NCI-H526 treated with DMSO at 0.1 percent for 48 hours (cell line): ENCODE measurements around the gene SMIM27.
"Not testable (repeated sequence)": the region's sequence is repeated elsewhere in the genome, so short reads cannot be mapped to it uniquely, and the experiment has no call there.

Experiments
- DNase-seq: peaks from one replicate; lab custom pipeline; 2025; lab: John Stamatoyannopoulos, UW

The SMIM27 gene, protein sequence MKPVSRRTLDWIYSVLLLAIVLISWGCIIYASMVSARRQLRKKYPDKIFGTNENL

DNA sequence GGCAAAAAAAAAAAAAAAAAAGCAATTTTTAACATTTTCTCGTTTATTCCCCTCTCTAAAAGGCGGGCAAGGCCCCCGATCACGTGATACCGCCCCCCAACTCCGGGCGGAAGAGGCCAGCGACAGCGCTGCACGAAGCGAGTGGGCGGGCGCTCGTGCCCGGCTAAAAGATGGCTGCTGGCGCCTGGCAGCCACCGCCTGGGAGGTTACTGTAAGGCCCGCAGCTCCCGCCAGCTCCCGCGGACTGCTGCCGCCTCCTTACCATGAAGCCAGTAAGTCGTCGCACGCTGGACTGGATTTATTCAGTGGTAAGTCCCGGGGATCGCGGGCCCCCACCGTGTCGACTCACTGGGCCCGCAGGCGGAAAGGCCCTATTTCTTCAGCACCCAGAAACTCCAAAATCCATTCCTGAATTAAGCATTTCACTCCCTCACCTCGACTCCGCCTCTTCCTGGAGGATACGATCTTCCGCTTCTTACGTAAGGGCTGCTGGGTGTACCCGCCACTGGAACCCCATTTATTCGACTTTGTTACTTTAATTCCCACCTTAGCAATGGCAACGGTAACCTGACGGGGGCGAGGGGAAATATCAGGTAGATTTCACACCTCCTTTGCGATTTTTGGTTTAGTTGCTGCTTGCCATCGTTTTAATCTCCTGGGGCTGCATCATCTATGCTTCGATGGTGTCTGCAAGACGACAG is at the start of gene SMIM27, which contains the start of gene TOPORS:
SMIM27 (plus strand) TSS at position 156 of the 701 bp plus-strand sequence; CDS start at position 264, 108 bp downstream.
TOPORS (minus strand) TSS at position 415 of the 701 bp plus-strand sequence; CDS start at position 265, 150 bp downstream.
- DNase-seq, result peak; percentile 91

DNA sequence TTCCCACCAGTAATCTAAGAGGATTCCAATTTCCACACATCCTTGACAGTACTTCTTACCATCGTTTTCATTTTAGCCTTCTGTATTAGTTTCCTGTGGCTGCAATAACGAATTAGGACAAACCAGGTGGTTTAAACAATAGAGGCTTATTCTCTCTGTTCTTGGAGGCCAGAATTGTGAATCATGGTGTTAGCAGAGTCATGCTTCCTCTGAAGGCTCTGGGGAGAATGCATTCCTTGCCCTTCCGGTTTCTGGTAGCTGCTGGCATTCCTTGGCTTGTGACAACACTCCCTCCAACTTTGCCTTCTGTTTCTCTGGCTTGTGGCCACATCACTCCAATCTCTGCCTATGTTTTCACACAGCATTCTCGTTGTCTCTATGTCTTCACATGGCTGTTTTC is 49.7 kb upstream of the SMIM27 start:
- DNase-seq, result peak; percentile 65

DNA sequence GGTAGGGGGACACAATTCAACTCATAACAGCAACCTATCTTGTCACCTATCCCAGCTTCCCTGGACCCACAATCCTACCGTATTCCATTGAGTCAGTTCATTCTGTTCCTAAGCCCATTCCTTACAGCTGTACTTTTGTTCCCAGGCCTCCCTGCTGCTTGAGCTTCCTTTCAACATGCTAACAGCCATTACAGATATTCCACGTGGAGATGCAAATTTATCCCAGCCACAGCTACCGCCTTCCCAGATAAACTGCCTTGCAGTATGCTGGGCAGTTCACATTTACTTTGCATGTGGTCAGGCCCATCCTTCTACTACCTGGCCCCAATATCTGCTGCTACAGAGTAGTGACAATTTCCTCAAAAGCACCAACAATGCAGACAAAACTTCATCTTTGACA is 49.1 kb upstream of the SMIM27 start:
- peak; percentile 95 for DNase-seq

DNA sequence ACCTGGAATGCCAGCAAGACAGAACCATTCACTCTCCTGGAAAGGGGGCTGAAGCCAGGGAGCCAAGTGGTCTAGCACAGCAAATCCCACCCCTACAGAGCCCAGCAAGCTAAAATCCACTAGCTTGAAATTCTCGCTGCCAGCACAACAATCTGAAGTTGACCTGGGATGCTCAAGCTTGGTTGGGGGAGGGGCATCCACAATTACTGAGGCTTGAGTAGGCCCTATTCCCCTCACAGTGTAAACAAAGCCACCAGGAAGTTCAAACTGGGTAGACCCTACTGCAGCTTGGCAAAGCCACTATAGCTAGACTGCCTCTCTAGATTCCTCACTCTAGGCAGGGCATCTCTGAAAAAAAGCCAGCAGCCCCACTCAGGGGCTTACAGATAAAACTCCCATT is 43.4 kb upstream of the SMIM27 start:
- DNase-seq, result no peak

DNA sequence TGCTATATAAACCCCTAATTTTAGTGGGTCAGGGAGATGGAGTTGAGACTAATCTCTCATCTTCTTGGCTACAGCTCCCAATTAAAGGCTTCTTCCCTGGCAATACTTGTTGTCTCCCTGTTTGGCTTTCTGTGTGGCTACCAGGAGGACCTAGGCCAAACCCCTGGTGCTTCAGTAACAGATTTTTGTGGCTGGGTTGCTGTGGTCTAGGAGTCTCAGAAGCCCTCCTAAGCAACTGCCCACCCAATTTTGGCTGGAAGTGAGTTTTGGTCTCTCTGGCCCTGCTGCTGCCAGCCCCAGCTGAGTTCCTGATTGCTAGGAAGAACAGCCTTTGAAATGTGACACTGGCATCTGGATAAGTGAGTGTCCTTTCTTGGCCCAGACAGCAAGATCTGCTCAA is 35.9 kb upstream of the SMIM27 start:
- DNase-seq, result no peak

DNA sequence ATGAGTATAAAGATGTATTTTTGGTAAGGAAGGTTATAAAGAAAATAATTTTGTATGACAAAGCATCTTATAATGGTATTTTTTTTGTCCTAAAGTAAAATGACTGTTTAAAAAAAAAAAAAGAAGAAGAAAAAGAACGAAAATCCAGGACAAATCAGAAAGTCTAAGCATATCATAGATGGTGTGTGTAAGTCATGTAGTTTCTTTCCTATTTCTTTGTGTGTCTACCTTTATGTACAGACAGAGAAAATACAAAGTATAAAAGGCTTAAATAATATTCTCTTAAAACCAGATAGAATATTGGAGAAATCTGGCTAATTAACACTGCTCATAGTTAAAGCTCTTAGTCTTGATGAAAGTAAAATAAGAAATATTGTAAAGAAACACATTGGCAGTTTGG is 33.9 kb upstream of the SMIM27 start:
- no peak for DNase-seq

DNA sequence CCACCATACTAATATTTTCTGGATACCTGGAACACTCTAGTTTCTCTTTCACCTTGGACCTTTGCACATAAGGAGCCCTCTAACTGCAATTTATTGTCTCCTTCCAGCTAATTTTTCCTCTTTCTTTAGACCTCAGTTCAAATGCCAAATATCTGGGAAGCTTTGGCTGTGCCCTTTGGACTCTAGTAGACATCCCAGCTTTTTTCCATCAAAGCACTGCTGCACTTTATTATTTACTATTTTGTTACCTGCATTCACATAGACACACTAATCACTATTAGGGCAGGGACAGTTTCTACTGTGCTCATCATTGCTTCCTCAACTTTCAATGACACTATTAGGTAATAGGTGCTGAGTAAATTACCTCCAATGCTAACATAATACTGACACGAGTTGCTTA is 28.2 kb upstream of the SMIM27 start:
- DNase-seq, result no peak

DNA sequence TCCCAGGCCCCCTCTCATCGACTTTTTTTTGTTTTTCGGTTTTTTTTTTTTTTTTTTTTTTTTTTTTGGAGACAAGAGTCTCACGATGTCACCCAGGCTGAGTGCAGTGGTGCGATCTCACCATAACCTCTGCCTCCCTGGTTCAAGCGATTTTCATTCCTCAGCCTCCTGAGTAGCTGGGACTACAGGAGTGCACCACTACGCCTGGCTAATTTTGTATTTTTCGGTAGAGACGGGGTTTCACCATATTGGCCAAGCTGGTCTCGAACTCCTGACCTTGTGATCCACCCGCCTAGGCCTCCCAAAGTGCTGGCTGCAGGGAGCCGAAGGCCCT is 27.6 kb upstream of the SMIM27 start:
- not testable (repeated sequence) for DNase-seq

DNA sequence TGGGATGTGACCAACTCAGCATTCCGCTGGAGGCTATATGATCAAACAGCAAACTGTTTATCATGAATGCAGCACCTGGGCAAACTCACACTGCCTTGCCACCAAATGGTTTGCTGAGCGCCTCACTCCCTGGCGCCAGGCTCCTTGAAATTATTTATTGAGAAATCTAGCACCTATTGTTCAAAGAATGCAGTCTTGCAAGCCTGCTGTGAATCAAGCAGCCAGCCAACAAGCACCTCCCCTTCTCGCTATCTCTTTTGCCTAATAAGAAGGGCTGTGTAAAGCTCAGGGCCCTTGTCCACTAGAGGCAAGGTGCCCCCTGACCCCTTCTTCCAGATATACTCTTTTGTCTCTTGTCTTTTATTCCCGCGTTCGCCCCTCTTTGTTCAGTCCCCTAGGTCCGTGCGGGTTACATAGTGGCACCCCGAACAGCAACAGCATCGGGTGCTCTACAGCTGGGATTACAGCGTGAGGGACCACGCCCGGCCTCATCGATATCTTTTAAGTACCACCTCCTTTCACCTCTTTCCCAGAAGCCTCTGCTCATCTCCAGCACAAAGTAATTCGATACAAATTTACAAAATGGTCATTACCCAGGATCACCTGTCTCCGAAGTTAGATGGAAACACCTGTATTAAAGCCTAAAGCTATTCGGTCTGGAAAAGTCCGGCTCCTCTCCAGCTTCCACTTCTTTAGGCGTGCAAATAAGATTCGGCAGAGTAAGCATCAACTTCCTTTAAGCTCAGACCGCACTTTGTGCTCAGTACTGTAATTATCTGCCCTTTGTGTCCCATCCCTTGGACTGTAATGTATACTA is 27.0 kb upstream of the SMIM27 start:
- peak; percentile 82 for DNase-seq

DNA sequence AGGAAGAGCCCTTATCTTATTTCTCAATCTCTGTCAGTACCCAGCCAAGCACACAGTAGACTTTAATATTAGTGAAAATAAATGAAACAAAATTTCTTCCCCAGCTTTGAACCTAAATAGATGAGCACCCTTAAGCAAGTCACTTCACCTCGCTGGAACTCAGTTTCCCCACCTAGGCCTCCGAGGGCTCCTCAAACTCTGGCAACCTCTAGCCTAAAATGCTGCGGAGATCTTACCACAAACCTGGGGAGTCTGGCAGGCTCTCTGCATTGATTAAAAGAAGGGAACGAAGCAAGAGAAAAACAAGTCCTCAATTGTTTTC is 26.5 kb upstream of the SMIM27 start:
- no peak for DNase-seq

DNA sequence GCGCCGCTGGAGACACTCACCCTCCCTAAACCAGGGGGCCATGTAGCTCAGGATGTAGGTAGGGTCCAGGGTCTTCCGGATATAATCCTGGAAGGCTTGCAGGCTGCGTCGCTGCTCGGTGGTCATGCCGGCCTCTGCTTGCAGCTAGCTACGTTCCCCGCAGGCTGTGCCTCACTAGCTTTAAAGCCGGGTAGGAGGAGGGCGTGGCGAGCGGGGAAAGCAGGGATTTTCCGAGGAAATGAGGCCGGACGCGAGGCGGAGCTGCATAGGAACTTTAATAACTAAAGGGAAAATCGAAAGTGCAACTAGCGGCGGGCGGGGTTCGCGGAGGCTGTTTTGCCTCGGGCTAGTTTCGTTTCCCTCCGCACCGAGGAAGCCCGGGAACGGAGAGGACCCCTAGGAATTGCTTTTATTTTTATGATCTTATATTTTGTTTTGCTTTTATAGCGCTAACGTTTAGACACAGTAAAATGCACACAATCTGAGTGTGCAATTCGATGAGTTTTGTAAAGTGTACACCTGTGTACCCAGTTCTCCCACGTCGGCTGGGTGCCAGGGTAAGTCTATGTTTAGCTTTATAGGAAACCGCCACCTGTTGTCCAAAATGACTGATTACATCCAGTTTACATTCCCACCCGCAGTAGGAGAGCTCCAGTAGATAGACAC is 26.0 kb upstream of the SMIM27 start, which contains the start of gene RIGI:
RIGI (minus strand) TSS at position 156 of the 666 bp plus-strand sequence; CDS start at position 126, 30 bp downstream.
- DNase-seq, result peak; percentile 97

DNA sequence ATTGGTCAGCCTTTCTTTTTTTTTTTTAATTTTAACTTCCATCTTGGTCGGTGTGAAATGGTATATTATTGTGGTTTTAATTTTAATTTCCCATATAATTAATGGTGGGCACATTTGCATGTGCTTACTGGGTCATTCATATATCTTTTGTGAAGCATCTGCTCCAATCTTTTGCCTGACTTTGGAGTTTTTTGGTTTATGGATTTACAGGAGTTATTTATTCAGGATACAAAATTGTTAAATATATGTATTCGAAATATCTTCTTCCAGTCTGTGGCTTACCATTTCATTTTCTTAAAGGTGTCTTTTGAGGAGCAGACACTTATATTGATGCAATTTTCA is 25.4 kb upstream of the SMIM27 start:
- no peak for DNase-seq

DNA sequence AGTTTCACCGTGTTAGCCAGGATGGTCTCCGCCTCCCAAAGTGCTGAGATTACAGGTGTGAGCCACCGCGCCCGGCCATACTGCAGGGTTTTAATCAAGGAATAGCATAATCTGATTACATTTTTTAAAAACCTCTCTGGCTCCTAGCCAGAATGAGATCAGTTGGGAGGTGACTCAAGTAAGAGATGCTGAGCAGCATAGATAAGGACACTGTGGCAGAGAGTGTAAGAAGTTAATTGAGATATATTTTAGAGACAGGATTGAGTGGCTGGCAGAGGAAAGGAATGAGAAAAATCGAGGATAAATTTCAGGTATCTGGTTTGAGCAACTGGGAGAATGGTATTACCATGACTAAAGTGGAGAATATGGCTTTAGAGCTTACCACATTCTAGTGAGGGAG is 18.8 kb upstream of the SMIM27 start:
- DNase-seq, result no peak

DNA sequence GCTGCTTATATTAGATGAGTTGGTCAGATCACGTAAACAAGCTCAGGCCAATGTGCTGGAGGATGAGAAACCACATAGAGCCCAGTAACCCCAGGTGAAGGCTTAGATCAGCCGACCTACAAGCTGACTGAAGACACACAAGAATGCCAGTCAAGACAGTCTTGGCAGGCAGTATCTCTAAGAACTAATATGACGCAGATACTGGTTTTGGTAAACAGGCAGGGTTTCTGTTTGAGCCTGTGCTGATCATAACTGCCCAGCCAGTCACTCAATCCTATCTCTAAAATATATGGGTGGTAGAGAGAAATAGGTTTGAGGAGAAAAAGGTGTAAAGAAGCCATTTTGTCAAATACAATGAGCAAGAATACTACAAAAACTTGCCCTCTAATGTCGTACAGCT is 18.3 kb upstream of the SMIM27 start:
- DNase-seq, result no peak

DNA sequence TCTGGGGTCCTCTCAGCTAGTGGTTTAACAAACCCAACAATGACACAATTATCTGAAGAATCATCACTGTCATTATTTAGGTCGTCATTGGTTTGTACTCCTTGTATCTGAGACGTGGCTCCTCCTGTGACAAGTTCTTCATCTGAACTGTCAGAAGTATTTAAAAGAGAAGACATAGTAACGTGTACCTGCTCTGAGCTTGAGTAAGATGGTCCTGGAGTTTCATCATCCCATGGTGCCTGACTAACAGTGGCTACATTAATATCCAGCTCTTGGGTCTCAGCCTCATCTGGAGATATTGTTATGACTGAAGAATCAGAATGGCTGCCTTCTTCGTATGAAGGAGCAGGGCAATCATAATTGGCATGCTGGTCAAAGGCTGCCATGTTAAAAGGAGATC is 9.1 kb upstream of the SMIM27 start:
- DNase-seq, result no peak

DNA sequence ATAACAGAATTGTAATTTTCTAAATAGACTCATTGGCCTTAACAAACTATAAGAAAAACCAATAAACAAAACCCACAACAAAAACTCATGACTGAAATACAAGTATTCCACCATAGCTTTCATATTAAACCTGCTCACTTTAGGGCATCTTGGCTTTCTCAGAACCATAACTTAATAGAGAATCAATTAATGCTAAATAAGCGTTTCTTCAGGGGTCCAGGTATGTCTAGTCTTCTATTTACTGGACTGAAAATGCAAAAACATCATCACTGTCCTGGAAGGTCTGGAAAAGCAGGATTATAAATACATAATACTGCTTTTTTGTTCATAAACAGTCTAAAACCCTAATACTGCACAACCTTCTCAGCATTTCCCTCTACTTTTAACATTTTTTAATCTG is 6.2 kb upstream of the SMIM27 start:
- DNase-seq, result no peak

DNA sequence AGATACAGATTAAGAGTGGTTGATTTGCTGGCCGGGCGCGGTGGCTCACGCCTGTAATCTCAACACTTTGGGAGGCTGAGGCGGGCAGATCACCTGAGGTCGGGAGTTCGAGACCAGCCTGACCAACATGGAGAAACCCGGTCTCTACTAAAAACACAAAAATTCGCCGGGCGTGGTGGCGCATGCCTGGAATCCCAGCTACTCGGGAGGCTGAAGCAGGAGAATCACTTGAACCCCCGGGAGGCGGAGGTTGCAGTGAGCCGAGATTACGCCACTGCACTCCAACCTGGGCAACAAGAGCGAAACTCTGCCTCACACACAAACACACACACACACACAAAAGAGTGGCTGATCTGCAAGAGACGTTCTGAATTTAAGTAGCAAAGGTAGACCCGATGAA is 3.9 kb upstream of the SMIM27 start:
- not testable (repeated sequence) for DNase-seq

DNA sequence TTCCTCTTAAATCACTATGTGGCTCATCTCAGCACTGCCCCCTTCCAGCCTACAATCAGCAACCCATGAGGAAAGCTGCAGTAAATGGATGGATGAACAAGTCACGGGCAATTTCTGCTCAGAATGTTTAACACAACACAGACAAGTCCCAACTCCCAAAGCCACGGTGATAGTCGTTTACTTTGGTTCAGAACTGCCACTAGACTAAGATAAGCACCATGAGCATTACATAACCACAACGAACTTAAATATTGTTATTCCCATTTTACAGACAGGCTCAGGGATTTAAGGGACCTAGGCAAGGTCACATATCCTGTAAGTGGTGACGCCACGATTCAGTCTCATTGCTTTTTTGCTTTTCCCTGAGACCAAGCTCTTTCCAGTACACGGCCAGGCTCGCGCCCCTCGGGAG is 2.0 kb upstream of the SMIM27 start:
- DNase-seq, result no peak

DNA sequence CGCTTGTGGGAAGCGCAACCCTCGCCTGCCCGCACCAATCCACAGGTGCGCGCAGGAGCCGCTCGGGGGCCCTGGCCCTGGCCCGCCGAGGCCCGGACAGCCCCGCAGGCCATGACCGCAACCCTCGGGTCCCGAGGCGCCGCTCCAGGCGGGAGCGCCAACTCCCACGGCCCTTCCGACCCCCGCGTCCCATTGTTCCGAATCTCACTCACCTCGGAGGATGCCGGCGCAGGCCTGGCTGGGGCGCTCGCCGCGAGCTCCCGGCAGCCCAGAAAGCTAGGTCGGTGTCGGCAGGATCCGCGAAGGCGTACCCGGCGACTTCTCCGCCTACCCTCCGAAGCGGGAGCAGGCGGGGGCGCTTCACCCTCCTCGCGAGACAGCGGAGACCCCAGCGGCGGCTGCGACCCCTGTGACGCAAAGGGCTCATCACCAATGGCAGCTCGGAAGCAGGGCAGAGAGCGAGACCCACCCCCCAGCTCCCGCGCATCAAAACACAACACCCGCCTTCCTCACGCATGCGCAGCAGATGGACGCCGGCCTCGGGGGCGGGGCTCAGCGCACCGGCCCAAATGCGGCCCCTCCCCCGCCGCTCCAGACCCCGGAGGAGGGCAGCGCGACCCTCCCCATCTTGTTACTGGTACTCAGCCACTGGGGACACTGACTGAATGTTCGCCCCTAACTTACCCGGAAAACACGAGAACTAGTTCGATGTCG is 1.4 kb upstream of the SMIM27 start:
- DNase-seq, result peak; percentile 88

DNA sequence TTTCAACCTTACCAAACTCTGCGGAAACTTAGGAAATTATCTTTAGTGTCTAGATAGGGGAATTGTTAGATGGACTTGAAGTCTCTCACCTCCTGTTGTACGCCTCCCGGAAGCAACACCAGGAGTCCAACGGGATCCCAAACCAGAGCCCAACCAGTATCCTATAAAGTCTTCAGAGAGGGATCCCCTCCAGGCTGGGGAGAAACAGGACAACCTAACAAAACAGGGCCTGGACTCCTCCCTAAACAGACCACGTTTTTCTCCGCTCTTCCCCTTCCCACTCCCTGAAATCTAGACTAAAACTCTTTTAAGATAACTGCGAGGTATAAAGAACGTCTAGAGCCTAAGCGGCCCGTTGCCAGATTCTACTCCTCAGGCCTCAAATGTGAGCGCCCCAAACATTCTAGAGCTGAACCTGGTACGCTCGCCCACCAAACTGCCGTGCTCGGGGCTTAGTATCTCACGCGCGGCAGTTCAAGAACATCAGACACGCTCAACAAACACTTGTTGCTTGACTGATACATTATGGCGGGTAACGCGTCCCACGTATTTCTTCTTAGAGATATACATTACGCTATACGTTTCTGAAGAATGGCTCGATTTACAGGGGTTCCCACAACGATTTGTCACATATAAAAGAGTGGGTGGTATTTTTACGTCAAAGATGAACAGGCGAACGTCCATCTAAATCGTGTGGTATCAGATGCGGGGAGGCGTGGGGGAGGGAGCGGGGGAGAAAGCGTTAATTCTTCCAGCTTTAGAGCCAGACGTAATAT is 663 bp upstream of the SMIM27 start:
- DNase-seq, result peak; percentile 29

DNA sequence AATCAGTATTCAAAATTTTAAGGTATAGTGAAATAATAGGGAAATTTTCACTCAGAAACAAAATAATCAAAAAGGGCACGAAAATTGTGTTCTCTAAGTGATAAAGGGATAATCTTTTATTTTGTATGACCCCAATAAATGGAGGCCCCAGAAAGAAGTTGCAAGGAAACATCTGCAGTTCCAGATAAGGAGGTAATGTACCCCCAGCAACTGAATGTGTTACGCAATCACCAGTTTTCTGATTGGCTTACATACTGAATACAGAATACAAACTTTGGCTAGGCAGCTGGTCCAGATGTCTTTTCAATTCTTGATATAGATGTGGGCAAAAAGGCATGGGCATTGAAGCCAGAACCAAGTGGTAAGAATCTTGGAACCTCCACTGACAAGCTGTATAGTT is 2.0 kb downstream of the SMIM27 start:
- no peak for DNase-seq

DNA sequence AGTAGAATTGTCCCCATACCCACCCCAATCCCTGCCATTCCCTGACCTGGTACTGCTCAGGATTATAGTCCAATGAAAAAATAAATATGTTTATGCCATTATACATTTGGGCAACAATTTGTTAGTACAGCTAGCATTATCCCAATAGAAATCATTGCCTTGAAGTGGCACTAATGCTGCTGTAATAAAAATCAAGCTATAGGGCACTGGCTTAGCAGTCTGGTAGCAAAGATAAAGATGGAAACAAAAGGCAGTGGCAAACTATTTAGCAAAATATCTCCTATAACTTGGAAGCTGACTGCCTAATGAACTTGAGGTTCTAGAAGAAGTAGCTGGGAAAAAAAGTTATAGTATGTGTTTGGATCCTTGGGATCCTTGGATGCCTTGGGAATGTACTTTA is 2.5 kb downstream of the SMIM27 start:
- no peak for DNase-seq
